GM12878 (cell line): ENCODE measurements around the gene UQCR10. TPM values are rescaled to one million over a fixed set of nuclear protein-coding genes. Genes with fewer than 3 reads are reported as not detected.

Experiments
- ATAC-seq: fragments of 200-7000 bp; cut with Tn5 transposase; 3 replicates; pipeline ENCODE4 v1.9.1; 2020; ENCODE audit warnings: mild to moderate bottlenecking, moderate library complexity
- BruUV-seq: library from RNA; stranded (reverse); fragments of 400-500 nt; replicated peaks from 2 replicates; lab custom pipeline; 2021; lab: Mats Ljungman, UMichigan
- CTCF ChIA-PET: fragments of 300-600 bp; sonication (Branson Sonifier 250); formaldehyde crosslinking; extraction: SDS; loops from one replicate; lab custom pipeline; 2021; ENCODE audit warnings: inconsistent platforms; lab: Yijun Ruan, JAX
- POLR2A ChIA-PET: fragments of 350-600 bp; formaldehyde crosslinking; extraction: SDS; loops from one replicate; lab custom pipeline; 2021; ENCODE audit warnings: inconsistent platforms; lab: Charles Lee
- RAD21 ChIA-PET: fragments of 300-600 bp; sonication (Branson Sonifier 250); formaldehyde crosslinking; loops from one replicate; lab custom pipeline; 2023; ENCODE audit warnings: antibody characterized with exemption; ENCODE audit not compliant: unreplicated experiment; lab: Charles Lee
- SMC1A ChIA-PET: fragments of 300-600 bp; sonication (Branson Sonifier 250); formaldehyde crosslinking; loops from one replicate; lab custom pipeline; 2023; ENCODE audit not compliant: unreplicated experiment, uncharacterized antibody; lab: Charles Lee
- DNase-seq: peaks from one replicate; pipeline ENCODE4 v3.0.0-alpha.2; 2011; ENCODE audit warnings: low read depth, low spot score
- FAIRE-seq: peaks from 3 replicates; lab custom pipeline; 2011; peaks lifted over from hg19 to GRCh38; lab: Jason Lieb, UNC
- H2AFZ ChIP-seq: 2 replicates; pipeline ENCODE4 v1.6.0; 2011; ENCODE audit warnings: low read depth, low read length, control low read depth; ENCODE audit not compliant: control insufficient read depth
- H3K27ac ChIP-seq: 2 replicates; pipeline ENCODE4 v1.5.1; 2011; ENCODE audit warnings: control low read depth; ENCODE audit not compliant: control insufficient read depth, insufficient read depth
- H3K27me3 ChIP-seq, 2 experiments: replicated peaks in 1 of 2; 2 replicates each; pipeline versions ENCODE4 v1.6.0 to v1.6.1; 2011; ENCODE audit warnings: low read length in 1 of 2; ENCODE audit not compliant: control insufficient read depth in 2 of 2, insufficient read depth in 2 of 2
- H3K36me3 ChIP-seq, 2 experiments: 2 replicates each; pipeline ENCODE4 v1.5.1; 2011; ENCODE audit warnings: low read length in 1 of 2; ENCODE audit not compliant: control insufficient read depth in 2 of 2, insufficient read depth in 2 of 2
- H3K4me1 ChIP-seq: 2 replicates; pipeline ENCODE4 v1.6.1; 2011; ENCODE audit warnings: mild to moderate bottlenecking, low read length, moderate library complexity, mixed read lengths; ENCODE audit not compliant: control insufficient read depth, insufficient read depth
- H3K4me2 ChIP-seq: 2 replicates; pipeline ENCODE4 v1.6.0; 2011; ENCODE audit warnings: control low read depth; ENCODE audit not compliant: control insufficient read depth, insufficient read depth
- H3K4me3 ChIP-seq: fragments of 200-600 bp; sonication (generic); 2 replicates; pipeline ENCODE4 v1.5.1; 2016
- H3K79me2 ChIP-seq: 2 replicates; pipeline ENCODE4 v1.6.0; 2011; ENCODE audit warnings: low read length; ENCODE audit not compliant: control insufficient read depth, insufficient read depth
- H3K9ac ChIP-seq: 2 replicates; pipeline ENCODE4 v1.8.0; 2011; ENCODE audit warnings: low read length, control low read depth, mixed read lengths; ENCODE audit not compliant: control insufficient read depth, insufficient read depth
- H3K9me3 ChIP-seq: replicated peaks from 3 replicates; pipeline ENCODE4 v1.5.1; 2011; ENCODE audit warnings: mild to moderate bottlenecking, low read length; ENCODE audit not compliant: control insufficient read depth, insufficient read depth
- H4K20me1 ChIP-seq: 2 replicates; pipeline ENCODE4 v1.6.0; 2011; ENCODE audit not compliant: control insufficient read depth, insufficient read depth
- ATF2 ChIP-seq: IDR thresholded peaks from 2 replicates; pipeline ENCODE4 v1.6.1; 2012; ENCODE audit warnings: low read length, inconsistent platforms
- FOXK2 ChIP-seq: fragments of 450-650 bp; IDR thresholded peaks from 2 replicates; pipeline ENCODE4 v1.6.1; 2017; ENCODE audit warnings: mild to moderate bottlenecking, moderate library complexity
- HDAC2 ChIP-seq: fragments of 200-600 bp; sonication (generic); IDR thresholded peaks from 2 replicates; pipeline ENCODE4 v1.6.1; 2017
- LARP7 ChIP-seq: fragments of 450-650 bp; IDR thresholded peaks from 2 replicates; pipeline ENCODE4 v1.6.1; 2017; ENCODE audit warnings: mild to moderate bottlenecking
- MEF2B ChIP-seq: fragments of 450-650 bp; IDR thresholded peaks from 2 replicates; pipeline ENCODE4 v1.6.1; 2018; ENCODE audit warnings: mild to moderate bottlenecking, moderate library complexity; ENCODE audit not compliant: partially characterized antibody, poor library complexity, severe bottlenecking
- PAX8 ChIP-seq: fragments of 450-650 bp; IDR thresholded peaks from 2 replicates; pipeline ENCODE4 v1.6.1; 2017; ENCODE audit warnings: mild to moderate bottlenecking, moderate library complexity
- POU2F2 ChIP-seq: IDR thresholded peaks from 3 replicates; pipeline ENCODE4 v1.6.1; 2011; ENCODE audit warnings: low read depth, mild to moderate bottlenecking, low read length, borderline replicate concordance
- RBBP5 ChIP-seq: fragments of 200-600 bp; sonication (generic); conservative IDR thresholded peaks from 2 replicates; pipeline ENCODE4 v1.6.1; 2016
- SMARCA5 ChIP-seq: fragments of 450-650 bp; IDR thresholded peaks from 2 replicates; pipeline ENCODE4 v1.6.1; 2017; ENCODE audit warnings: mild to moderate bottlenecking
- SPI1 ChIP-seq: IDR thresholded peaks from 2 replicates; pipeline ENCODE4 v1.6.1; 2011; ENCODE audit warnings: low read depth, mild to moderate bottlenecking, low read length, moderate library complexity, borderline replicate concordance; ENCODE audit not compliant: insufficient read depth
- TAF1 ChIP-seq: IDR thresholded peaks from 2 replicates; pipeline ENCODE4 v1.6.1; 2011; ENCODE audit warnings: mild to moderate bottlenecking, low read depth, low read length, borderline replicate concordance
- TARDBP ChIP-seq: IDR thresholded peaks from 2 replicates; pipeline ENCODE4 v1.6.1; 2016; ENCODE audit warnings: borderline replicate concordance
- ZNF687 ChIP-seq: fragments of 450-650 bp; IDR thresholded peaks from 2 replicates; pipeline ENCODE4 v1.6.1; 2017; ENCODE audit warnings: mild to moderate bottlenecking, moderate library complexity
- ZZZ3 ChIP-seq: IDR thresholded peaks from 2 replicates; pipeline ENCODE4 v1.6.1; 2011; ENCODE audit warnings: low read depth; ENCODE audit not compliant: control insufficient read depth, insufficient read length
- WGBS: methylation state at CpG from one replicate; pipeline ENCODE4 v1.1.6; 2016; ENCODE audit warnings: low lambda C conversion rate; ENCODE audit not compliant: insufficient replicate concordance, insufficient coverage; ENCODE audit errors: missing lambda C conversion rate; 5-methylcytosine and 5-hydroxymethylcytosine counted together
- in situ Hi-C: fragments of 300-500 bp; cut with MboI; formaldehyde crosslinking; loops from 9 replicates; pipeline ENCODE4 v1.14.3; 2018; ENCODE audit warnings: mixed read lengths
- intact Hi-C: fragments of 100-400 bp; cut with micrococcal nuclease; formaldehyde crosslinking; loops from one replicate; pipeline ENCODE4 v1.14.2; 2022; ENCODE audit not compliant: unreplicated experiment
- polyA plus RNA-seq, 11 experiments: library from polyadenylated mRNA; depleted of rRNA in 4 of 11; unstranded in 6 of 11; stranded (reverse) in 5 of 11; fragments of >200 nt; fragmentation: Nextera tagmentation in 4 of 11; fragmentation: Illumina TruSeq in 1 of 11; extraction: Ambion mirVana in 4 of 11; extraction: Trizol in 1 of 11; gene quantifications; 1 replicate in 1 of 11; 2 replicates in 10 of 11; pipeline versions ENCODE4 v1.2.1 to v1.2.3, GENCODE V29; 2011 to 2016; ENCODE audit warnings: inconsistent platforms in 2 of 11, missing spikeins in 2 of 11, low read depth in 1 of 11
- total RNA-seq, 4 experiments: library from RNA; depleted of rRNA in 3 of 4; stranded (reverse); fragments of >200 nt in 3 of 4; fragmentation: Illumina TruSeq in 1 of 4; extraction: Trizol in 1 of 4; gene quantifications; 2 replicates each; pipeline versions ENCODE4 v1.2.1 to v1.2.3, GENCODE V29; 2013 to 2021

The UQCR10 gene
- total and polyA plus RNA-seq, 10 of the 15 experiments (the other 5 are each of a cell fraction or from before 2014, with no cell fraction given) = 144 to 1,021 (median 214) TPM

- ChIA-PET RAD21 (interaction anchor here (1.1 kb wide), 1 partner anchor 189 kb away, joined by 3 read pairs; no protein-coding TSS in a partner anchor), SMC1A (no interaction called here), CTCF (interaction anchor here (0.7 to 1.0 kb wide), 3 partner anchors 43 to 191 kb away, joined by 3 to 4 read pairs (median 3); no protein-coding TSS in a partner anchor), POLR2A (no interaction called here)
- 86% methylated on average over 4 of the region's 4 CpGs for WGBS
- Histone ChIP-seq H3K4me1 (no peaks in the 10 kb centered on the region), H3K27ac (no peak overlapping the region), H3K4me2 (no peak overlapping the region), H2AFZ (no peak overlapping the region), H3K4me3 (no peak overlapping the region), H3K9ac (no peak overlapping the region), H3K36me3 (peaks cover 11 to 61% of the 10 kb centered on the region in 2 experiments), H4K20me1 (no peaks in the 10 kb centered on the region), H3K27me3 (no peaks in the 10 kb centered on the region), H3K9me3 (no peaks in the 10 kb centered on the region), H3K79me2 (no peaks in the 10 kb centered on the region)
- no TSS peak for BruUV-seq
- in situ Hi-C loops = no loop called here
- intact Hi-C loops = no loop called here
- DNase-seq (no peak), ATAC-seq (no peak), FAIRE-seq (no peak)
- TF ChIP-seq SMARCA5 (no peak), LARP7 (no peak), HDAC2 (no peak), MEF2B (no peak), POU2F2 (no peak), SPI1 (no peak)
Observed at GRCh38 chr22:29815580-29815979, 48.4 kb downstream of the UQCR10 start.

GRCh38 chr22:29816128-29816527 is 49.0 kb downstream of the UQCR10 start:
- BruUV-seq = no TSS peak
- H3K9ac ChIP-seq = no peak overlapping the region
- ChIA-PET POLR2A (no interaction called here), RAD21 (no interaction called here), SMC1A (no interaction called here), CTCF (interaction anchor here (0.7 to 1.4 kb wide), 4 partner anchors 43 to 190 kb away, joined by 3 to 4 read pairs (median 3); no protein-coding TSS in a partner anchor)
- H3K79me2 ChIP-seq = no peaks in the 10 kb centered on the region
- in situ Hi-C loops = no loop called here
- FAIRE-seq (no peak), DNase-seq (no peak), ATAC-seq (no peak)
- WGBS = 100% methylated on average over 2 of the region's 2 CpGs
- H3K27me3 ChIP-seq = no peaks in the 10 kb centered on the region
- H3K9me3 ChIP-seq = no peaks in the 10 kb centered on the region
- peaks cover 11 to 57% of the 10 kb centered on the region in 2 experiments for H3K36me3 ChIP-seq
- intact Hi-C loops = no loop called here
- no peak overlapping the region for H3K4me2 ChIP-seq
- H4K20me1 ChIP-seq = no peaks in the 10 kb centered on the region
- no peak overlapping the region for H2AFZ ChIP-seq
- H3K27ac ChIP-seq = no peak overlapping the region
- peaks cover 4% of the 10 kb centered on the region; the same call in 1 of the 2 replicates for H3K4me1 ChIP-seq
- H3K4me3 ChIP-seq = no peak overlapping the region
- no peak for TF ChIP-seq TAF1
- TF ChIP-seq PAX8 = no peak
- TF ChIP-seq FOXK2 = no peak
- no peak for TF ChIP-seq ZZZ3
- TF ChIP-seq RBBP5 = no peak
- no peak for TF ChIP-seq ZNF687
- no peak for TF ChIP-seq TARDBP
- no peak for TF ChIP-seq ATF2
